Measurements from ENCODE around the gene LRP1.
A peak's percentile ranks its signal among the peaks of the same experiment; 100 is the strongest.

The LRP1 gene

DNA sequence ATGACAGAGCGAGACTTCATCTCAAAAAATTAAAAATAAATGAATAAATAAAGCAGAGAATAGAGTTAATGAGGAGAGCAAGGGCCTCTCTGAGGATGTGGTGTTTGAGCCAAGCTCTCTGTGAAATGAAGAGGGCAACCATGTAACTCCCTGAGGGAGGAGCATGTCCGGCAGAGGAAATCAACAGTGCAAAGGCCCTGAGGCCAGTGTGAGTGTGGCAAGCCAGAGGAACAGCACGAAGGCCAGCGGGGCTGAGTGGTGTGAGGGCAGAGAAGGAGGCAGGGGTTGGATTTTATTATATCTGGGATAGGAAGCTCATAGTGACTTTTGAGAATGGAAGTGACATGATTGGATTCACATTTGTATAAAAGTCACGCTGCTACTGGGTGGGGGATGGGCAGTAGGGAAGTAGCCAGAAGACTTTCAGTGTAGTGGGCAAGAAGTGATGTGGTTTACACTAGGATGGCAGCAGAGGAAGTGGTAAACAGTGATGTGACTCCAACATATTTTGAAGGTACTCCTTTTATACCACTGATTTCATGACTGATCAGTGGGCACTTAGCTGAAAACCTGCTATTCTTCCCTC, 29.4 kb downstream of the LRP1 start:
- DNase-seq = no peak

DNA sequence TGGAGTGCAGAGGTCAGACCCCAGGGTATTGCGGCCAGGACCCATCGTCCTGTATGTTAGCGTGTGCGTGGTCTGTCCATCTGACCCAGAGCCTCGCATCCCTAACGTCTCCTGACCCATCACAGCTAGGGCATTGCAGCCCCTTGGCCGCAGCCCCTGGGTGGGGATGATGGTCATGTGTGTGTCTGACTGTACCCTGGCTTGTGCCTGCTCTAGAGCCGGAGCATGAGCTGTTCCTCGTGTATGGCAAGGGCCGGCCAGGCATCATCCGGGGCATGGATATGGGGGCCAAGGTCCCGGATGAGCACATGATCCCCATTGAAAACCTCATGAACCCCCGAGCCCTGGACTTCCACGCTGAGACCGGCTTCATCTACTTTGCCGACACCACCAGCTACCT, 29.9 kb downstream of the LRP1 start:
- DNase-seq = no peak

- no peak for DNase-seq
Measured at GRCh38 chr12:57158665-57159064, 30.4 kb downstream of the LRP1 start.

GRCh38 chr12:57159311-57159710, 31.0 kb downstream of the LRP1 start:
- DNase-seq = no peak

GRCh38 chr12:57160040-57160439, 31.8 kb downstream of the LRP1 start:
- DNase-seq = no peak

DNA sequence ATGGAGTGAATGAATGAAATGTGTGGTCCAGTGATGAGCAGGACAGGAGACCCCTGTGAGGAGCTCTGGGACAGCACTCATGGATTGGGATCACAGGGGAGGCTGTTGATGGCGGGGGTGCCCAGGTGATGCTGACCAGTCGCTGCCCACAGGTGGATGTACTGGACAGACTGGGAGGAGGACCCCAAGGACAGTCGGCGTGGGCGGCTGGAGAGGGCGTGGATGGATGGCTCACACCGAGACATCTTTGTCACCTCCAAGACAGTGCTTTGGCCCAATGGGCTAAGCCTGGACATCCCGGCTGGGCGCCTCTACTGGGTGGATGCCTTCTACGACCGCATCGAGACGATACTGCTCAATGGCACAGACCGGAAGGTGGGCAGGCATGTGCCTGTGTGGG, 32.5 kb downstream of the LRP1 start:
- no peak for DNase-seq

- DNase-seq = no peak
Measured at GRCh38 chr12:57161491-57161890, 33.2 kb downstream of the LRP1 start.

DNA sequence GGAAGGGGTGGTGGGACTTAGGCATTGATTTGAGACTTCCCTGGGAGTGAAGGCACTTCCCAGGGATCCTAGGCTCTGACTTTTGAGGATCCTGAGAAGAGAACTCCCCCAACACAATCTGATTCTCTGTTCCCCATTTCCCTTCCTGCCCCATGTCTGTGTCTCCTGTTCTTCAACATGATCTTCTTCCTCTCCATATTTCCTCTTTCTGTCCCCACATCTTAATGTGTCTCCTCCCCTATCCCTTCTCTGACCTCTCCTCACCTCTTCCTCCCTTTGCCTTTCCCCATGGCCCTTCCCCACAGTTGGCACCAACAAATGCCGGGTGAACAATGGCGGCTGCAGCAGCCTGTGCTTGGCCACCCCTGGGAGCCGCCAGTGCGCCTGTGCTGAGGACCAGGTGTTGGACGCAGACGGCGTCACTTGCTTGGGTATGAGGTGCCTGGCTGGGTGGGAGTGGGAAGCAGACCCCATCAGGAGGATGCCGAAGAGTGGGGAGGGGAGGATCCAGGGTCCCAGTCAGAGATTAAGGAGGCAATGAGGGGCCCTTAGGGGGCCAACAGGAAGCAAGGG, 34.4 kb downstream of the LRP1 start:
- no peak for DNase-seq

DNA sequence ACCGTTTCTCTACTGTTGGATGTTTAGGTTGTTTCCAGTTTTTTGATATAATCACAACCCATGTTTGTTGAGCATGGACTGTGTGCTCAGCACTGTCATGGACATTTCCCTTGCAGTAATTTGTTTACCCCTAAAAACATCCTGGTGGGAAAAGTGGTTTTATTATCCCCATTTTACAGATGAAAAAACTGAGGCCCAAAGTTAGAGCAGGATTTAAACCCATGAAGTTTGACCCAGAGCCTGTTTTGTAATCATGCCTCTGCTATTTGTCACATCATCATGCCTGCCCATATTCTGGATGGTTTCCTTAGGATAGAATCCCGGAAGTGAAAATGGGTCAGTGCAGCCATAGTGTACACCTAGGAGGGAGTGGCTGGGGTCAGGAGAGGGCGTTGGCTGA, 36.2 kb downstream of the LRP1 start:
- no peak for DNase-seq

DNA sequence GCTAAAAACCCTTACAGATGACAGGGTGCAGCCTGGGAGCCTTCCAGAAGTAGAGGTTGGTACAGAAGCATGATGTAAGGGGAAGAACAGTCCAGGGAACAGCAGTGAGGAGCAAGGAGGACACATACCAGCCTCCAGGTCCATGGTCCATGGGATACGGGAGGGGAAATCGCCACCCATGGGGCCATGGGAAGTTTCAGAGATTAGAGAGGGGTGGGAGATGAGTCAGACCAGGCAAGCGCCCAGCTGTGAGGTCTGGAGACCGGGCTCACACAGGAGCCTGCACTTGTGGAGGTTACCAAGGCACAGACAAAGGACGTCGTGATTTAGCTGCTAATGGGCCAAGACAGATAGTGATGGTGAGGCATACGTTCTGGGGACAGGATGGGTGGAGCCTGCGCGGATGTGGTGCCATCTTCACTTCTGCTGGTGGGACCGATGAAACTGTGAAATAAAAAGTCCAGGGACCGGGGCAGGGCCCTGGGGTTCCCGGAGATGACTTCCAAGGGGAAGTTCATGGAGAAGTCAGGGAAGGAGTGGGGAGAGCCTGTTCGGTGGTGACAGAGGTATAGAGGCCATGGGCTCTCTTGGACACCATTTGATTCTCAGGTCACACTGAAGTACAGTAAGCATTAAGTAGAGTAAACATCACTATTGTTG, 36.8 kb downstream of the LRP1 start:
- no peak for DNase-seq

DNA sequence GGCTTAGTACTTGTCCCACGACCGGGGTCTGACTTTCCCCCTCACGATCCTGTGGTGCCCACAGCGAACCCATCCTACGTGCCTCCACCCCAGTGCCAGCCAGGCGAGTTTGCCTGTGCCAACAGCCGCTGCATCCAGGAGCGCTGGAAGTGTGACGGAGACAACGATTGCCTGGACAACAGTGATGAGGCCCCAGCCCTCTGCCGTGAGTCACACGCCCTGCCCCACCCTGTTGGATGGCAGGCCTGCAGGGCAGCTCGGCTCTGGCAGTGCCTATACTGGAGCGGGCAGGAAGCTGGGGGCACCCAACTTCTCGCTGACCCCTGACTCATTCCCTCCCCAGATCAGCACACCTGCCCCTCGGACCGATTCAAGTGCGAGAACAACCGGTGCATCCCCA, 37.5 kb downstream of the LRP1 start:
- no peak for DNase-seq

- no peak for DNase-seq
Measured at GRCh38 chr12:57166971-57167371, 38.7 kb downstream of the LRP1 start.

- DNase-seq = no peak
Measured at GRCh38 chr12:57168058-57168457, 39.8 kb downstream of the LRP1 start.

DNA sequence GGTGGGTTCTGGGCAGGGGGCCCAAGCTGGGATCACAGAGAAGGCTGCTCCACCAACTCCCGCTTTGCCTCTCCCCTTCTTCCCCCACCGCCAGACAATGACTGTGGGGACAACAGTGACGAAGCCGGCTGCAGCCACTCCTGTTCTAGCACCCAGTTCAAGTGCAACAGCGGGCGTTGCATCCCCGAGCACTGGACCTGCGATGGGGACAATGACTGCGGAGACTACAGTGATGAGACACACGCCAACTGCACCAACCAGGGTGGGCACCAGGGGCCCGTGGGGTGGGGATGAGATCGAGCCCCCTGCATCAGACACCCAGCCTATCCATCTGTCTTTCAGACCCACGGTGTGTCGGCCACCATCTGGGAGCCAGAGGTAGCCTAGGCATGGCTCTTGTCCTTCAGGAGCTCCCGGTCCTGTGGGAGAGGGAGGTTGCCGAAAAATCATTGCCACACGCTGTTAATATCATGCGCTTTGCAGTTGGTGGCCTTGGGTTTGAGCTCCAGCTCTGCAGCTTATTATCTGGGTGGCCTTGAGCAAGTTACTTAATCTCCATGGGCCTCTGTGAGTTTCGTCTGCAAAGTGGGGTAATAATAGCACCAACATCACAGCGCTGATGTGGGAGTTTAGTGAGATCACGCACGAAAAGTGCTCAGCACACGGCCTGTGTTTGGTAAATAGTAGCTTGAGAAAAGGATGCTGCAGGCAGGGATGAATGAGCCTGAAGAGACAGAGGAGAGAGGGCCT, 40.9 kb downstream of the LRP1 start:
- DNase-seq = no peak

- DNase-seq = no peak
Measured at GRCh38 chr12:57169969-57170368, 41.7 kb downstream of the LRP1 start.

DNA sequence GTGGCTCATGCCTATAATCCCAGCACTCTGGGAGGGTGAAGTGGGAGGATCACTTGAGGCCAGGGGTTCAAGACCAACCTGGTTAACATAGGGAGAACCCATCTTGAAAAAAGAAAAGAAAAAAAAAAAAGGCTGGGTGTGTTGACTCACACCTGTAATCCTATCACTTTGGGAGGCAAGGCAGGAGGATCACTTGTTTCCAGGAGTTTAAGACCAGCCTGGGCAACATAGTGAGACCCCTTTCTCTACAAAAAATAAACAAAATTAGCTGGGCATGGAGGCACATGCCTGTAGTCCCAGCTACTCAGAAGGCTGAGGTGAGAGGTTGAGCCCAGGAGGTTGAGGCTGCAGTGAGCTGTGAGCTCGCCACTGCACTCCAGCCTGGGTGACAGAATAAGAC, 42.1 kb downstream of the LRP1 start:
- DNase-seq = no peak

GRCh38 chr12:57170927-57171326, 42.6 kb downstream of the LRP1 start:
- no peak for DNase-seq

GRCh38 chr12:57171668-57172067, 43.4 kb downstream of the LRP1 start:
- DNase-seq = no peak

GRCh38 chr12:57173089-57173488, 44.8 kb downstream of the LRP1 start:
- no peak for DNase-seq

- DNase-seq = no peak
Measured at GRCh38 chr12:57173683-57174082, 45.4 kb downstream of the LRP1 start.

DNA sequence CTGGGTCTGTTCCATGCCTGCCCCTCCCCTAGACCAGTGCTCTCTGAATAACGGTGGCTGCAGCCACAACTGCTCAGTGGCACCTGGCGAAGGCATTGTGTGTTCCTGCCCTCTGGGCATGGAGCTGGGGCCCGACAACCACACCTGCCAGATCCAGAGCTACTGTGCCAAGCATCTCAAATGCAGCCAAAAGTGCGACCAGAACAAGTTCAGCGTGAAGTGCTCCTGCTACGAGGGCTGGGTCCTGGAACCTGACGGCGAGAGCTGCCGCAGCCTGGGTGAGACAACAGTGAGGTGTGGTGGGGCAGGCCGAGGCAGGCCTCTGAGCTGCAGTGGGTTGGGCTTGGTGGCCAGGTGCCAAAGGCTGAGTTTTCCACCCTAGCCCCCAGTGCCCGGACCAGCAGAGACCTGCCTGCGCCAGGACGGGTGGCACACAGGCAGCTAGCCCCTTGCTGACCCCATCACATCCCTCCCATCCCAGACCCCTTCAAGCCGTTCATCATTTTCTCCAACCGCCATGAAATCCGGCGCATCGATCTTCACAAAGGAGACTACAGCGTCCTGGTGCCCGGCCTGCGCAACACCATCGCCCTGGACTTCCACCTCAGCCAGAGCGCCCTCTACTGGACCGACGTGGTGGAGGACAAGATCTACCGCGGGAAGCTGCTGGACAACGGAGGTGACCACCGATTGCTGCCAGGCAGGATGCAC, 47.3 kb downstream of the LRP1 start:
- DNase-seq = peak; percentile 85

- no peak for DNase-seq
Measured at GRCh38 chr12:57176139-57176477, 47.8 kb downstream of the LRP1 start.

DNA sequence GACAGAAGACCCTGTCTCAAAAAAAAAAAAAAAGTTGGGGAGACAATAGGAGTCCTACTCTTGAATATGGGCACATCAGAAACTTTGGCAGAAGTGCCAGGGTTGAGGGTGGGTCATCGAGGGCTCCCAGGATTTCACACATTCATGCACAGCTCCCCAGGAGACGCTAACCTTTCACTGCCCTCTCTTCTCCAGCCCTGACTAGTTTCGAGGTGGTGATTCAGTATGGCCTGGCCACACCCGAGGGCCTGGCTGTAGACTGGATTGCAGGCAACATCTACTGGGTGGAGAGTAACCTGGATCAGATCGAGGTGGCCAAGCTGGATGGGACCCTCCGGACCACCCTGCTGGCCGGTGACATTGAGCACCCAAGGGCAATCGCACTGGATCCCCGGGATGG, 48.6 kb downstream of the LRP1 start:
- DNase-seq = no peak

- no peak for DNase-seq
Measured at GRCh38 chr12:57177354-57177753, 49.1 kb downstream of the LRP1 start.

Measured in NCI-H2107 (cell line).